Tibial nerve (tissue), 4 donors: ENCODE data around the gene SAMSN1. TPM values are rescaled to one million over a fixed set of nuclear protein-coding genes. Genes with fewer than 3 reads are reported as not detected.

Experiments used
- DNase-seq, 2 donors: peaks; one replicate each; pipeline ENCODE4 v3.0.0-alpha.2; 2019; ENCODE audit warnings: low spot score in 2 of 2
- H3K27ac ChIP-seq, 4 donors: fragments of 200-600 bp; sonication (generic) in 3 of 4; one replicate each; pipeline ENCODE4 v1.5.1; 2017 to 2019; ENCODE audit warnings: mild to moderate bottlenecking in 1 of 4
- H3K27me3 ChIP-seq, 2 donors: fragments of 200-600 bp; sonication (generic) in 1 of 2; one replicate each; pipeline versions ENCODE4 v1.5.1 to v1.6.0; 2017 to 2019
- H3K36me3 ChIP-seq, 3 donors: fragments of 200-600 bp; sonication (generic); one replicate each; pipeline ENCODE4 v1.5.1; 2018 to 2019
- H3K4me1 ChIP-seq, 4 donors: fragments of 200-600 bp; sonication (generic) in 3 of 4; one replicate each; pipeline ENCODE4 v1.5.1; 2017 to 2019
- H3K4me3 ChIP-seq, 4 donors: fragments of 200-600 bp; sonication (generic) in 3 of 4; one replicate each; pipeline ENCODE4 v1.5.1; 2017 to 2019; ENCODE audit warnings: mild to moderate bottlenecking in 1 of 4, moderate library complexity in 1 of 4
- H3K9me3 ChIP-seq, 4 donors: fragments of 200-600 bp; sonication (generic) in 3 of 4; one replicate each; pipeline ENCODE4 v1.5.1; 2017 to 2019
- EP300 ChIP-seq, 2 donors: sonication (generic); formaldehyde crosslinking; IDR thresholded peaks; one replicate each; pipeline ENCODE4 v1.6.1; 2017; ENCODE audit warnings: antibody characterized with exemption in 2 of 2, mild to moderate bottlenecking in 1 of 2
- POLR2A ChIP-seq, 2 donors: fragments of 450-650 bp; IDR thresholded peaks; one replicate each; pipeline ENCODE4 v1.6.1; 2017; ENCODE audit warnings: antibody characterized with exemption in 2 of 2, mild to moderate bottlenecking in 2 of 2, moderate library complexity in 2 of 2
- WGBS, 2 donors: methylation state at CpG; one replicate each; pipeline ENCODE4 v1.1.5; 2018; 5-methylcytosine and 5-hydroxymethylcytosine counted together
- total RNA-seq, 4 donors: library from RNA; depleted of rRNA; stranded (reverse); fragments of >200 nt; gene quantifications; one replicate each; pipeline ENCODE4 v1.1.0, GENCODE V29; 2016
- TF ChIP-seq, protein P1 (sequence below), 5 experiments: fragments of 200-600 bp in 3 of 5; fragments of 450-650 bp in 2 of 5; sonication (generic) in 3 of 5; IDR thresholded peaks; one replicate each; pipeline ENCODE4 v1.5.1; 2016 to 2019; ENCODE audit warnings: antibody characterized with exemption in 5 of 5, mild to moderate bottlenecking in 3 of 5, moderate library complexity in 2 of 5

The SAMSN1 gene
- total RNA-seq, 4 donors from 2014 or later = 2.9 to 13.5 (median 7.6) TPM

DNA sequence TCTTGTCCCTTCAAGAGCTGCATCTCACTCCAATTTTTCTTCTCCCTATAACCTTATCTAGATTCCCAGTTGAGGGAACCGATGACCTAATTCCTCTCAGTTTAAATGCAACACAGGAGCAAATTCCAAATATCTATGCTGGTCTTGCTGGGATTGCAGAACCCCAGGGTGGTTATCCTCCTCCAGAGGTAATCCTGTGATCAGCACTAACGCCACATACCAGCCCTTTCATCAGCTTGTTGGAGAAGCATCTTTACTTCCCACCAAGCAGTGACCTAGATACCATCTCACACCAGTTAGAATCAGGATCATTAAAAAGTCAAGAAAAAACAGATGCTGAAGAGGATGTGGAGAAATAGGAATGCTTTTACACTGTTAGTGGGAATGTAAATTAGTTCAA is 52.4 kb downstream of the SAMSN1 start:
- Histone ChIP-seq H3K4me1 (no peaks in the 10 kb centered on the region), H3K4me3 (no peak overlapping the region), H3K9me3 (no peaks in the 10 kb centered on the region), H3K27ac (no peak overlapping the region), H3K36me3 (no peaks in the 10 kb centered on the region), H3K27me3 (no peaks in the 10 kb centered on the region)
- no peak for DNase-seq
- WGBS, 2 donors = 50 to 90% methylated on average over 2 of the region's 2 CpGs
- TF ChIP-seq, protein P1, sequence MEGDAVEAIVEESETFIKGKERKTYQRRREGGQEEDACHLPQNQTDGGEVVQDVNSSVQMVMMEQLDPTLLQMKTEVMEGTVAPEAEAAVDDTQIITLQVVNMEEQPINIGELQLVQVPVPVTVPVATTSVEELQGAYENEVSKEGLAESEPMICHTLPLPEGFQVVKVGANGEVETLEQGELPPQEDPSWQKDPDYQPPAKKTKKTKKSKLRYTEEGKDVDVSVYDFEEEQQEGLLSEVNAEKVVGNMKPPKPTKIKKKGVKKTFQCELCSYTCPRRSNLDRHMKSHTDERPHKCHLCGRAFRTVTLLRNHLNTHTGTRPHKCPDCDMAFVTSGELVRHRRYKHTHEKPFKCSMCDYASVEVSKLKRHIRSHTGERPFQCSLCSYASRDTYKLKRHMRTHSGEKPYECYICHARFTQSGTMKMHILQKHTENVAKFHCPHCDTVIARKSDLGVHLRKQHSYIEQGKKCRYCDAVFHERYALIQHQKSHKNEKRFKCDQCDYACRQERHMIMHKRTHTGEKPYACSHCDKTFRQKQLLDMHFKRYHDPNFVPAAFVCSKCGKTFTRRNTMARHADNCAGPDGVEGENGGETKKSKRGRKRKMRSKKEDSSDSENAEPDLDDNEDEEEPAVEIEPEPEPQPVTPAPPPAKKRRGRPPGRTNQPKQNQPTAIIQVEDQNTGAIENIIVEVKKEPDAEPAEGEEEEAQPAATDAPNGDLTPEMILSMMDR (IDR thresholded peaks at IDR 0.05) = no peak
- TF ChIP-seq POLR2A (IDR thresholded peaks at IDR 0.05) = no peak
- TF ChIP-seq EP300 (IDR thresholded peaks at IDR 0.05) = no peak

DNA sequence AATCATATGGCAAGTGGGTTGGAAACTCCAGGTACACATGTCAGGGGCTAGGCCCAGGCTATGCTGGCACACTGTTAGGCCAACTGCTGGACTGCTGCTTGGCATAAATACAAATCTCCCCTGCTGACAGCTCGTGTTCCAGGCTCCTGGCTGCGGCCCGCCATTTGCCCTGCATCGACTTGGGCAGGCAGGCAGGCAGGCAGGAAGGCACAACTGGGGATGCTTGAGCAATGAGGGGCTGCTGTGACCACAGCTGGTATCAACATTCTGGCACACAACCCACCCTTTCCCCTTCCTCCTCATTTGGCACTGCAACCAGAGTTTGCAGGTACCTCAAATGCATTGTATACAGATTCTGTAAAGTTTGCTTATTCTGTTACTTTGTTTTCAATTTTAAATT is 53.2 kb downstream of the SAMSN1 start:
- Histone ChIP-seq H3K27me3 (no peaks in the 10 kb centered on the region), H3K36me3 (no peaks in the 10 kb centered on the region), H3K9me3 (no peaks in the 10 kb centered on the region), H3K4me3 (no peak overlapping the region), H3K4me1 (no peaks in the 10 kb centered on the region), H3K27ac (no peak overlapping the region)
- TF ChIP-seq EP300 (IDR thresholded peaks at IDR 0.05) (no peak), POLR2A (IDR thresholded peaks at IDR 0.05) (no peak)
- TF ChIP-seq, protein P1 (IDR thresholded peaks at IDR 0.05) = no peak
- no peak for DNase-seq
- 80 to 89% methylated on average over 4 of the region's 4 CpGs for WGBS, 2 donors

DNA sequence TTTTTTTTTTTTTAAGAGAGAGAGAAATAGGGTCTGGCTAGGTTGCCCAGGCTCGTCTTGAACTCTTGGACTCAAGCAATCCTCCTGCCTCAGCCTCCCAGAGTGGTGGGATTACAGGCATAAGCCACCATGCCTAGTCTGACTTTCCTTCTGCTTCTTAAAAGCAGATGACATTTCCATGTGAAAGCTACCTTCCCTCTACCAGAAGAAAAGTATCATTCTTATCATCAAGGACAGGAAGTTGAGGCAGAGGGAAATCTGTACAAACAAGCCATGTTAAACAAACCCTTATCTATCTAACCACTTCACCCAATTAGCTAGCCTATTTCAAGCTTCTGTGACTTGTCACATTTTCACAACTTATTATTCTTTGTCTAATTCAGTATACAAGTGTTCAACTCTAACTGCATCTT is 54.8 kb downstream of the SAMSN1 start:
- WGBS, 2 donors = 86% methylated on average over 1 of the region's 1 CpG
- TF ChIP-seq, protein P1 (IDR thresholded peaks at IDR 0.05) = no peak
- no peak for TF ChIP-seq POLR2A (IDR thresholded peaks at IDR 0.05)
- no peak for TF ChIP-seq EP300 (IDR thresholded peaks at IDR 0.05)
- no peak overlapping the region for H3K27ac ChIP-seq
- no peaks in the 10 kb centered on the region for H3K4me1 ChIP-seq
- H3K4me3 ChIP-seq = no peak overlapping the region
- no peaks in the 10 kb centered on the region for H3K36me3 ChIP-seq
- H3K27me3 ChIP-seq = no peaks in the 10 kb centered on the region
- DNase-seq = no peak
- no peaks in the 10 kb centered on the region for H3K9me3 ChIP-seq

DNA sequence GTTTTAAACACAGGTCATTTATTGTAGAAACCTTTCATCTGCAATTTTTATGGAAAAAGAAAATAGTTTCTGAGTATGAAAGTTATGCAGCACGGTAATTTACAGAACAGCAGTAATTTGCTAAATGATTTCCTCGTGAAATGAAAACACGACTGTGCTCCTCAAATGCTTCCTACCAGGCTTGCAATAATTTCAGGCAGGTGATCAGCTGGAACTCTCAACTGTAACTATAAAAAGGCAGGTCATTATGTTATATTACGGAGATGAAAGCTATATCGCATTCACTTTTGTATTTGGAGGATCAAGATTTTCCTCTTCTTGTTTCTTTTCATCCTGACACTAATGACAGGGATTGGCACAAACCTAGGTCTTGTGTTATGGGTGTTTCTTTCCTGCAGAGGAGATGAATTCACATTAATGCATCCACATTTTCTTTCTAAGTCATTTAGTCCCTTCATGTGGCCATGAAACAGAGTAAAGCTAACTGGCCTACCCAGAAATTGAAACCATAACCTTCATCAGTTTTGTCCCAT is 57.4 kb downstream of the SAMSN1 start:
- no peak for TF ChIP-seq POLR2A (IDR thresholded peaks at IDR 0.05)
- TF ChIP-seq, protein P1 (IDR thresholded peaks at IDR 0.05) = no peak
- TF ChIP-seq EP300 (IDR thresholded peaks at IDR 0.05) = no peak

DNA sequence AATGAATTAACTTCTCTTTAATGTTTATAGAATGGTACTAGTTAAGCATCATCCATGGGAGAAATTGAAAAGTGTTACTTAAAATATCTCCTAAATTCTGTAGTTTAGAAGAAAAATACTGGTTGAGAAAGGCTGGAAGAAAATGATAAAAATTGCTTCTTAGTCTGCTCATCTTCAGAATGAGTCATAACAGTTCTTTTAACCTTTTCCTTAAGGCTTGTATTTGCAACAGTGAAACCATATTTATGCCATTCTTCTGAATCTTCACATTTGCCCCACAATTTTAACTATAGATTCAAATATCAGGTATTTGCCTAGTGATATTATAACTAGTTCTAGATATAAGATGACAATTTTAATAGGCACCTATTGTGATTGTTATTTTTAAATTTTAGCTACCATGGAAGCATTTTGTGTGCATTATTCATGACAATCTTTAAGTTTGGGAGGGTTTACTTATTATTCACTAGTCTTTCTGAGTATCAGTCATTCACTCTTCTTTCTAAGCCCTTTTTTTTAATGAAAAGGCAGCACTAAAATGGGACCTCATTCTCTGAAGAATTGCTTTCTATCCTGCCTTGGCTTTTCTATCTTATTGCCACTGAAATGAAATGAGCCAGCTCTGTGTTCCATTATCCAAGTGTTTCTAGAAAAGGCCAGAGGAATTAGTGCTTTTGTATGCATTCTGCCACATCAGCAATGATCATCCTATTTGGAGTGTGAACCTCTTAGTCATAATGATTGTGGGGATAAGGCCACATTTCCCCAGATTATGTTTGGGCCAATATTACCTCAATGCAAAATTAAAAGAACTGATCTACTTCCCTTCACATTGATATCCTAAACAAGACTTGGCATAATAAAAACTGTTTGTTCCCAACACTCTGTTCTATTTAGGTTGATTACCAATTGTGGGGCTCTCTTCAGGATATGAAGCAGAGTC is 58.4 kb downstream of the SAMSN1 start:
- no peaks in the 10 kb centered on the region for H3K4me1 ChIP-seq
- H3K27ac ChIP-seq = no peak overlapping the region
- no peaks in the 10 kb centered on the region for H3K27me3 ChIP-seq
- H3K4me3 ChIP-seq = no peak overlapping the region
- no peak for DNase-seq
- no peaks in the 10 kb centered on the region for H3K36me3 ChIP-seq
- H3K9me3 ChIP-seq = no peaks in the 10 kb centered on the region
- TF ChIP-seq EP300 (IDR thresholded peaks at IDR 0.05) (no peak), POLR2A (IDR thresholded peaks at IDR 0.05) (no peak)
- TF ChIP-seq, protein P1 (IDR thresholded peaks at IDR 0.05) = no peak

More for the DNA sequence above, 57.4 kb downstream of the SAMSN1 start:
- DNase-seq = no peak
- WGBS, 2 donors = 69 to 75% methylated on average over 5 of the region's 5 CpGs
- Histone ChIP-seq H3K4me3 (no peak overlapping the region), H3K4me1 (no peaks in the 10 kb centered on the region), H3K27me3 (no peaks in the 10 kb centered on the region), H3K9me3 (no peaks in the 10 kb centered on the region), H3K36me3 (no peaks in the 10 kb centered on the region), H3K27ac (no peak overlapping the region)
